Activated CD4-positive, alpha-beta memory T cell treated with anti-CD3 and anti-CD28 coated beads for 36 hours (primary cell): ENCODE results near the gene MRAP2. TPM values are rescaled to one million over a fixed set of nuclear protein-coding genes. Genes with fewer than 3 reads are reported as not detected.
"Not testable (repeated sequence)": the region's sequence is repeated elsewhere in the genome, so short reads cannot be mapped to it uniquely, and the experiment has no call there.

Experiments used
- CTCF ChIA-PET: fragments of 350-600 bp; sonication (Branson Sonifier 250); formaldehyde crosslinking; loops from one replicate; lab custom pipeline; 2021; ENCODE audit warnings: antibody characterized with exemption, inconsistent platforms; lab: Charles Lee
- POLR2A ChIA-PET: fragments of 350-600 bp; sonication (Branson Sonifier 250); formaldehyde crosslinking; loops from one replicate; lab custom pipeline; 2021; ENCODE audit warnings: antibody characterized with exemption; lab: Charles Lee
- DNase-seq: peaks from one replicate; pipeline ENCODE4 v3.0.0-alpha.2; 2020
- H3K27ac Mint-ChIP-seq: one replicate; pipeline ENCODE4 v1.8.0; 2021; ENCODE audit warnings: mixed read lengths
- H3K27me3 Mint-ChIP-seq: one replicate; pipeline ENCODE4 v1.8.0; 2021; ENCODE audit warnings: mixed read lengths
- H3K36me3 Mint-ChIP-seq: one replicate; pipeline ENCODE4 v1.8.0; 2021; ENCODE audit warnings: mixed read lengths
- H3K4me1 Mint-ChIP-seq: one replicate; pipeline ENCODE4 v1.8.0; 2021; ENCODE audit warnings: low read depth, mixed read lengths
- H3K4me3 Mint-ChIP-seq: one replicate; pipeline ENCODE4 v1.8.0; 2021; ENCODE audit warnings: mild to moderate bottlenecking, mixed read lengths
- H3K9me3 Mint-ChIP-seq: one replicate; pipeline ENCODE4 v1.8.0; 2021; ENCODE audit warnings: mixed read lengths
- intact Hi-C: fragments of 100-400 bp; cut with micrococcal nuclease; formaldehyde crosslinking; loops from one replicate; pipeline ENCODE4 v1.15.1; 2023
- total RNA-seq, 2 experiments: library from RNA; stranded (reverse); gene quantifications; one replicate each; pipeline ENCODE4 v1.2.3, GENCODE V29; 2021

MRAP2 gene
- total RNA-seq, 2 experiments from 2014 or later: not detected

DNA sequence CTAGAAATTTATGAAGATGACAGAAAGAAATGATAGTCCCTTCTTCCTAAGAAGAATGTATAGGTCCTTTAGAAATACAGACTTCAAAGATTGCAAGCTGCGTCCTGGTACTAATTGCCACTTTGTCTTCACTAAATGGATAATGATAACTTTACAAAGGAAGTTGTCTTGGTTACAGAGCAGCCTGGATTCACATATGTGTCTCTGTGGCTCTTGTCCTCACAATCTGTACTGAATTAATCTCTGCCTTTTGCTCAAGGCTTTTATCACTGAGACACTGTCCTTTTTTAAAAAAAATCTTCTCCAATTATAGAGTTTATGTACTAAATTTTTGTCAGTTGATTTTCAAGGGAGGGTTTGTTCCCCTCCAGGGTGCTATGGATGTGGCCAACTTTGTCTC, 17.5 kb upstream of the MRAP2 start:
- Mint-ChIP-seq H3K4me3 (no peak overlapping the region), H3K4me1 (no peaks in the 10 kb centered on the region), H3K36me3 (no peaks in the 10 kb centered on the region), H3K27ac (no peak overlapping the region), H3K27me3 (peaks cover 1% of the 10 kb centered on the region), H3K9me3 (no peaks in the 10 kb centered on the region)
- intact Hi-C loops: no loop called here
- ChIA-PET CTCF (no interaction called here), POLR2A (no interaction called here)
- no peak for DNase-seq

DNA sequence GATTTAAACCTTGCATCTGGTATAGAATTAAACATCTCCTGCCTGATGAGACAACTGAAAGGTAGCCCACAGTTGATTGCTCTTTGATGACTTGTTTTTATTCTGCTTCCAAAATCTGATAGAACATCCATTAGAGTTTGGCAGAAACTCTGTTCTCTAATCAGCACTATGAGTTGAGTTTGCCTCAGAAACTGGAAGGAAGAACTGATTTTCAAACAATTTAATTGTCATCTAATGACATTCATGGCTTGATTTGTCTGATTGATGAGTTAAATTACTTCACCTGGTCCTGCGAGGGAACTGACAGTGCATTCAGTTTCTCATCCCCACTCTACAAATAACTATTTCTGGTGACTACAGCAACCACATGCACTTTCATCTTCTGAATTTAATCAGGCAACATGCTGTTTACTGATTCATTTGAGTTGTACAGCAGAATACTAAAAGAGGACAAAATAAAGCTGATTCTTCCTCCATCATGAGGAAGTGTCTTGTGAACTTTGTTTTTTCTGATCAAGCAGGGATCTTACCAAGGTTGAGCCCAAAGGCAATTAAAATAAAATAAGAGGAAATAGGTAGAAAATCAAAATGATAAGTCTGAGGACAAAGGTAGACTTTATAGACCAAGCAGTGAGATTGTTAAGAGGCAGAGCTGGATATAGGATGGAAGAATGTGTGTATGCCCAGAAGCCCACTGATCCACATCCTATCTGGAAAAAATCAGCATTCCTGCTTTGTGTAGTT, 15.7 kb upstream of the MRAP2 start:
- CTCF ChIA-PET: no interaction called here
- H3K36me3 Mint-ChIP-seq: no peaks in the 10 kb centered on the region
- H3K9me3 Mint-ChIP-seq: no peaks in the 10 kb centered on the region
- H3K27ac Mint-ChIP-seq: no peak overlapping the region
- POLR2A ChIA-PET: no interaction called here
- no peak for DNase-seq
- H3K4me3 Mint-ChIP-seq: no peak overlapping the region
- no peaks in the 10 kb centered on the region for H3K4me1 Mint-ChIP-seq
- intact Hi-C loops: no loop called here
- peaks cover 4% of the 10 kb centered on the region for H3K27me3 Mint-ChIP-seq

GRCh38 chr6:84018453-84019061, 15.0 kb upstream of the MRAP2 start:
- H3K36me3 Mint-ChIP-seq: no peaks in the 10 kb centered on the region
- H3K4me3 Mint-ChIP-seq: no peak overlapping the region
- ChIA-PET POLR2A (no interaction called here), CTCF (no interaction called here)
- H3K9me3 Mint-ChIP-seq: no peaks in the 10 kb centered on the region
- intact Hi-C loops: no loop called here
- no peaks in the 10 kb centered on the region for H3K4me1 Mint-ChIP-seq
- peaks cover 4% of the 10 kb centered on the region for H3K27me3 Mint-ChIP-seq
- DNase-seq: no peak
- H3K27ac Mint-ChIP-seq: no peak overlapping the region

GRCh38 chr6:84019141-84019841, 14.3 kb upstream of the MRAP2 start:
- intact Hi-C loops: no loop called here
- no peaks in the 10 kb centered on the region for H3K9me3 Mint-ChIP-seq
- no peaks in the 10 kb centered on the region for H3K36me3 Mint-ChIP-seq
- no peak for DNase-seq
- H3K4me3 Mint-ChIP-seq: no peak overlapping the region
- ChIA-PET CTCF (no interaction called here), POLR2A (no interaction called here)
- peaks cover 4% of the 10 kb centered on the region for H3K27me3 Mint-ChIP-seq
- no peak overlapping the region for H3K27ac Mint-ChIP-seq
- no peaks in the 10 kb centered on the region for H3K4me1 Mint-ChIP-seq

DNA sequence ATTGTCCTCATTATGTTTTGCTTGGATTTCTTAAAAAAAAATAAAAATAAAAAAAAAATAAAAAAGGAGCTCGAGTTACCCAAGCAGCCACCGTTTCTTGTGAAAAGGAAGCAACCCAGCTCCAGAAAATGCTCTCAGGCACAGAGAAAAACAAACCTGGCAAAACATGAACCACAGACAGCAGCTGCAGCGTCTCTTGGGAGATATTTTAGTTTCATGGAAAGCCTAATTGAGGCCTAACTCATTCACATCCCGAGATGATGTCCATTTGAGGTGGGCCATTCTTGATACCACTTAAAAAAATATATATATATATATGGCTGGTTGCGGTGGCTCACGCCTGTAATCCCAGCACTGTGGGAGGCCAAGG, 13.7 kb upstream of the MRAP2 start:
- H3K4me1 Mint-ChIP-seq: no peaks in the 10 kb centered on the region
- DNase-seq: no peak
- ChIA-PET CTCF (no interaction called here), POLR2A (no interaction called here)
- H3K27ac Mint-ChIP-seq: no peak overlapping the region
- peaks cover 4% of the 10 kb centered on the region for H3K27me3 Mint-ChIP-seq
- intact Hi-C loops: no loop called here
- no peak overlapping the region for H3K4me3 Mint-ChIP-seq
- no peaks in the 10 kb centered on the region for H3K36me3 Mint-ChIP-seq
- H3K9me3 Mint-ChIP-seq: no peaks in the 10 kb centered on the region

DNA sequence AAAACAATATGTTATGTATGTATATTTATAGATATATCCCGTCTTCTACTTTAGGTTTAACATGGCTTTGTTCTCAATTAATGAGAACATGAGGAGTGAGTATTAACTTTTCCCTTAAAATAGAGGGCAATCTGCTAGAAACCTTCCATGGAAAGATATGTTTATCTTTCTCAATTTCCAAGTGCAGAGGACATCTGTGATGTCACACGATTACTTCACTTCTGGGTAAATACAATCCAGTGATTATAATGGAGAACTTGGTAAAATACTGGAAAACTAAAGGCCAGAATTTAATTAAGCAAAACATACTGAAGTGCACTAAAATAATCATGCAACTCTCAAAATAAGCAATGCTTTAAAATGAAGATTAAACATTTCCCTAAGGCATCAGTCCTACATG, 11.9 kb upstream of the MRAP2 start:
- intact Hi-C loops: no loop called here
- Mint-ChIP-seq H3K36me3 (no peaks in the 10 kb centered on the region), H3K4me3 (no peak overlapping the region), H3K27ac (no peak overlapping the region), H3K9me3 (peaks cover 5% of the 10 kb centered on the region), H3K4me1 (no peaks in the 10 kb centered on the region), H3K27me3 (peaks cover 4% of the 10 kb centered on the region)
- POLR2A ChIA-PET: no interaction called here
- no peak for DNase-seq
- CTCF ChIA-PET: no interaction called here

DNA sequence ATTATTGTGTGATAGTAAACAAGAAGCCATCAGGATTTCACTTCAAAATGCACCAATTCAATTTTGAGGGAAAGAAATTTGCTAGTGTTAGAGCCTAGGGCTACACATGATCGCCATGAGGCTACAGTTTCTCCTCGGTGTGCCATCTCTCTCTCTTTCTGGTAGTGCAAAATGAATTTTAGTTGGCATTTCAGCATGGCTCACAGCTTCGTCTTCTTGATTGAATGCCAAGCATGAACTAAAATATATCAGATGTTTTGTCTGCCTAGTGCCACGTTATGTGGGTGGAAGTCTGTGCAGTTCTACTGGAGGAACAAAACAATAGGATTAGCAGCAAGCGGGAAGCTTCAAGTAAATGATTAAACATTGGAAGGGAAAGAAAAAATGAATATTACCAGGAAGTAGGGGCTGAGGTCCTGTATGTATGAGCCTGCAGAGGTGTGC, 6.8 kb upstream of the MRAP2 start:
- no peak for DNase-seq
- H3K27me3 Mint-ChIP-seq: peaks cover 6% of the 10 kb centered on the region
- intact Hi-C loops: no loop called here
- H3K4me1 Mint-ChIP-seq: no peaks in the 10 kb centered on the region
- POLR2A ChIA-PET: interaction anchor here (0.6 kb wide), 1 partner anchor 96 kb away, joined by 4 read pairs; no protein-coding TSS in a partner anchor
- no peaks in the 10 kb centered on the region for H3K36me3 Mint-ChIP-seq
- H3K4me3 Mint-ChIP-seq: no peak overlapping the region
- CTCF ChIA-PET: no interaction called here
- H3K9me3 Mint-ChIP-seq: peaks cover 5% of the 10 kb centered on the region
- no peak overlapping the region for H3K27ac Mint-ChIP-seq

- Mint-ChIP-seq H3K4me3 (no peak overlapping the region), H3K27me3 (peaks cover 12% of the 10 kb centered on the region), H3K27ac (no peak overlapping the region), H3K36me3 (no peaks in the 10 kb centered on the region), H3K4me1 (no peaks in the 10 kb centered on the region), H3K9me3 (peaks cover 5% of the 10 kb centered on the region)
- ChIA-PET POLR2A (interaction anchor here (0.6 kb wide), 1 partner anchor 97 kb away, joined by 4 read pairs; no protein-coding TSS in a partner anchor), CTCF (no interaction called here)
- DNase-seq: no peak
- intact Hi-C loops: no loop called here
Measured at GRCh38 chr6:84027340-84028181, 6.0 kb upstream of the MRAP2 start.

DNA sequence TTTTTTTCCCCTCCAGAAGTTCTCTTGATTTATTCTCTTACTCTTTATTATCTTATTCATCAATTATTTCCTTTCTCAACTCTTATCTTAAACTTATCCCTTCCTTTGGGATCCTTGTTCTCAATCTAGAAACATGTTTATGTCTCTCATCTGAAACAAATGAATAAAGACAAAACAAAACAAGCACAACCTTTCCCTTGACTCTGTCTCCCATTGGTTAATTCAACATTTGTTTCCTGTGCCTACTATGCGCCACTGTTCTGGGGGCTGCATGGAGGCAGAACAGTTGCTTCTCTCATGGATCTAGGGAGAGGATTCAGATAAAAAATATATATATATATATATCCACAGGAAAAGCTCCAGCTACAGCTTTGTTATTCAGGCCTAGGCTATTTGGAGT, 5.2 kb upstream of the MRAP2 start:
- ChIA-PET POLR2A (no interaction called here), CTCF (no interaction called here)
- DNase-seq: no peak
- Mint-ChIP-seq H3K27ac (no peak overlapping the region), H3K27me3 (peaks cover 18% of the 10 kb centered on the region), H3K4me1 (no peaks in the 10 kb centered on the region), H3K4me3 (no peak overlapping the region), H3K36me3 (no peaks in the 10 kb centered on the region), H3K9me3 (peaks cover 5% of the 10 kb centered on the region)
- intact Hi-C loops: no loop called here

DNA sequence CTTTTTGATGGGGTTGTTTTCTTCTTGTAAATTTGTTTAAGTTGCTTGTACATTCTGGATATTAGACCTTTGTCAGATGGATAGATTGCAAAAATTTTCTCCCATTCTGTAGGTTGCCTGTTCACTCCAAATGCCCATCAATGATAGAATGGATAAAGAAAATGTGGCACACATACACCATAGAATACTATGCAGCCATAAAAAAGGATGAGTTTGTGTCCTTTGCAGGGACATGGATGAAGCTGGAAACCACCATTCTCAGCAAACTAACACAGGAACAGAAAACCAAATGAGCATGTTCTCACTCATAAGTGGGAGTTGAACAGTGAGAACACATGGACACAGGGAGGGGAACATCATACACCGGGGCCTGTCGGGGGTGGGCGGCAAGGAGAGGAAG, 1.6 kb upstream of the MRAP2 start:
- CTCF ChIA-PET: interaction anchor here (0.8 kb wide), 1 partner anchor 196 kb away, joined by 3 read pairs; the partner anchor contains the start of gene CEP162
- H3K9me3 Mint-ChIP-seq, POLR2A ChIA-PET, H3K27ac Mint-ChIP-seq, DNase-seq, H3K36me3 Mint-ChIP-seq, H3K4me3 Mint-ChIP-seq, H3K4me1 Mint-ChIP-seq: not testable (repeated sequence)
- intact Hi-C loops: loop anchor here (10.0 kb wide), 1 partner anchor 193 kb away; the partner anchor contains the start of gene CEP162
- H3K27me3 Mint-ChIP-seq: peaks cover 41% of the 10 kb centered on the region

DNA sequence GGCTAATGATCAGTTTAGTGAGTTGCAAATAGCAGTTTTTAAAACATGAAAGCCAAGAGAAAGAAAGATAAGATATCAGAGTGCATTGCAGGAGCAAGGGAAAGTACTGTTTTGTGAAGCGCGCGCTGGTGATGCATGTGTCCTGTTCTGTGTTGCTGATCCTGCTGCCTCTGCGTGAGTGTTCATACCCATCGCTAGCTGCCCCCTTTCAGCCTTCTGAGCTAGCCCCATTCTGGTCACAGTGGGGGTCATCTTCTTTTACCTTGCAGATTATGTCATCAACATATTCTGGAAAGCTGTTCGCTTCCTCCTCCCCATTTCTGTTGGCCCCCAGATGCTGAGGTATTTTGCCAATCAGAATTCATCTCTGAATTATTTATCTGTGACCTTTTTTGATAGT, 1.9 kb downstream of the MRAP2 start:
- no peak for DNase-seq
- POLR2A ChIA-PET: no interaction called here
- Mint-ChIP-seq H3K4me1 (peaks cover 3% of the 10 kb centered on the region), H3K9me3 (peaks cover 4% of the 10 kb centered on the region), H3K27me3 (peaks cover 52% of the 10 kb centered on the region), H3K36me3 (no peaks in the 10 kb centered on the region), H3K4me3 (no peak overlapping the region), H3K27ac (no peak overlapping the region)
- CTCF ChIA-PET: no interaction called here
- intact Hi-C loops: loop anchor here (10.0 kb wide), 1 partner anchor 189 kb away; the partner anchor contains the start of gene CEP162
